Panc1 (cell line): ENCODE data around the gene PCDHGA12. TPM values are rescaled to one million over a fixed set of nuclear protein-coding genes. Genes with fewer than 3 reads are reported as not detected.

ENCODE experiments used
- ATAC-seq: fragments of 200-7000 bp; cut with Tn5 transposase; 2 replicates; pipeline ENCODE4 v1.9.1; 2020; ENCODE audit warnings: mild to moderate bottlenecking, moderate library complexity
- BruUV-seq: library from RNA; stranded (reverse); fragments of 400-500 nt; replicated peaks from 2 replicates; lab custom pipeline; 2021; lab: Mats Ljungman, UMichigan
- CTCF ChIA-PET: fragments of 300-600 bp; sonication (Branson Sonifier 250); formaldehyde crosslinking; loops from one replicate; lab custom pipeline; 2022; ENCODE audit warnings: antibody characterized with exemption; lab: Charles Lee
- POLR2A ChIA-PET: fragments of 300-600 bp; sonication (Branson Sonifier 250); formaldehyde crosslinking; loops from one replicate; lab custom pipeline; 2022; ENCODE audit warnings: antibody characterized with exemption; lab: Charles Lee
- DNase-seq: peaks from one replicate; pipeline ENCODE4 v3.0.0-alpha.2; 2010; ENCODE audit warnings: low read depth, low spot score
- H3K27ac ChIP-seq: 2 replicates; pipeline ENCODE4 v1.5.1; 2011; ENCODE audit warnings: mild to moderate bottlenecking, low read length, inconsistent platforms
- H3K27me3 ChIP-seq: fragments of 200-500 bp; sonication (Bioruptor generic); 2 replicates; pipeline ENCODE4 v1.6.0; 2014; ENCODE audit warnings: low read length, inconsistent platforms; ENCODE audit not compliant: control insufficient read depth, insufficient read depth
- H3K36me3 ChIP-seq: fragments of 200-500 bp; sonication (Bioruptor generic); 2 replicates; pipeline ENCODE4 v1.5.1; 2014; ENCODE audit warnings: inconsistent platforms, mild to moderate bottlenecking, low read length, moderate library complexity; ENCODE audit not compliant: control insufficient read depth, insufficient read depth
- H3K4me1 ChIP-seq: 2 replicates; pipeline ENCODE4 v1.5.1; 2011; ENCODE audit warnings: inconsistent platforms, mild to moderate bottlenecking, low read length, moderate library complexity; ENCODE audit not compliant: control insufficient read depth, insufficient read depth
- H3K4me3 ChIP-seq, 2 experiments: 2 replicates each; pipeline ENCODE4 v1.5.1; 2011 to 2012; ENCODE audit warnings: low read depth in 2 of 2, low read length in 2 of 2, mild to moderate bottlenecking in 2 of 2, inconsistent platforms in 1 of 2, moderate library complexity in 1 of 2
- H3K9me3 ChIP-seq: fragments of 200-500 bp; sonication (Bioruptor generic); 2 replicates; pipeline ENCODE4 v1.5.1; 2014; ENCODE audit warnings: low read depth, mild to moderate bottlenecking, inconsistent platforms, low read length, moderate library complexity; ENCODE audit not compliant: control insufficient read depth, insufficient read depth
- CTCF ChIP-seq: fragments of 450-650 bp; IDR thresholded peaks from 2 replicates; pipeline ENCODE4 v1.5.1; 2017; ENCODE audit warnings: mild to moderate bottlenecking
- POLR2AphosphoS5 ChIP-seq: IDR thresholded peaks from 2 replicates; pipeline ENCODE4 v1.6.1; 2012; ENCODE audit warnings: mild to moderate bottlenecking, low read depth, low read length, moderate library complexity
- REST ChIP-seq, 2 experiments: IDR thresholded peaks; 2 replicates each; pipeline ENCODE4 v1.6.1; 2011 to 2012; ENCODE audit warnings: low read depth in 2 of 2, control low read depth in 1 of 2, low read length in 1 of 2, mild to moderate bottlenecking in 1 of 2, moderate library complexity in 1 of 2; ENCODE audit not compliant: insufficient read depth in 1 of 2
- SIN3A ChIP-seq: IDR thresholded peaks from 2 replicates; pipeline ENCODE4 v1.6.1; 2012; ENCODE audit warnings: low read depth, mild to moderate bottlenecking, low read length, moderate library complexity, borderline replicate concordance; ENCODE audit not compliant: insufficient read depth
- TCF7L2 ChIP-seq: IDR thresholded peaks from 2 replicates; pipeline ENCODE4 v1.6.1; 2011; ENCODE audit warnings: mild to moderate bottlenecking, low read depth, low read length, inconsistent platforms
- in situ Hi-C: cut with HindIII; loops from 2 replicates; pipeline ENCODE4 v1.10.0; 2016; ENCODE audit warnings: low sequenced_read_pairs, low pct_unique_long_range_greater_than_20kb
- intact Hi-C: fragments of 100-400 bp; cut with micrococcal nuclease; formaldehyde crosslinking; loops from one replicate; pipeline ENCODE4 v1.10.0; 2022; ENCODE audit not compliant: unreplicated experiment
- total RNA-seq: library from RNA; stranded (reverse); gene quantifications from one replicate; pipeline ENCODE4 v1.2.1, GENCODE V29; 2021; ENCODE audit not compliant: unreplicated experiment

The PCDHGA12 gene
- total RNA-seq, 1 experiment from 2014 or later: 0.21 TPM

GRCh38 chr5:141479776-141480175 lies 49.5 kb downstream of the PCDHGA12 start:
- POLR2A ChIA-PET: no interaction called here
- no peak overlapping the region for H3K27ac ChIP-seq
- no peaks in the 10 kb centered on the region for H3K9me3 ChIP-seq
- ATAC-seq (no peak), DNase-seq (no peak)
- CTCF ChIA-PET: no interaction called here
- TF ChIP-seq TCF7L2: no peak
- no peak for TF ChIP-seq POLR2AphosphoS5
- TF ChIP-seq REST (IDR thresholded peaks at IDR 0.05; ENCODE audit: insufficient read depth in 1 of 2, low read depth in 2 of 2, low read length in 1 of 2): no peak
- no peak for TF ChIP-seq SIN3A
- TF ChIP-seq CTCF: no peak
- no peaks in the 10 kb centered on the region for H3K36me3 ChIP-seq
- peaks cover 12% of the 10 kb centered on the region for H3K4me1 ChIP-seq
- intact Hi-C loops (loop anchor here (1.0 kb wide), 1 partner anchor 44 kb away; no protein-coding TSS in a partner anchor), in situ Hi-C loops (no loop called here)
- no peaks in the 10 kb centered on the region for H3K27me3 ChIP-seq
- no peak overlapping the region for H3K4me3 ChIP-seq
- BruUV-seq: no TSS peak

Other genes with a start within 250 kb of the PCDHGA12 start
- gene PCDHB16, start 248.1 kb upstream of the PCDHGA12 start, total RNA-seq: 1.8 TPM
- 1.8 TPM for gene PCDHB9, start 243.3 kb upstream of the PCDHGA12 start, total RNA-seq
- 0.72 TPM for gene PCDHB10, start 238.2 kb upstream of the PCDHGA12 start, total RNA-seq
- gene PCDHB11, start 230.9 kb upstream of the PCDHGA12 start, total RNA-seq: 1.6 TPM
- 0.44 TPM for gene PCDHB12, start 221.8 kb upstream of the PCDHGA12 start, total RNA-seq
- gene PCDHB13, start 216.6 kb upstream of the PCDHGA12 start, total RNA-seq: 1.0 TPM
- gene PCDHB14, start 207.2 kb upstream of the PCDHGA12 start, total RNA-seq: 0.80 TPM
- 0.15 TPM for gene PCDHB15, start 185.1 kb upstream of the PCDHGA12 start, total RNA-seq
- gene SLC25A2, start 126.5 kb upstream of the PCDHGA12 start, total RNA-seq: 0.28 TPM
- gene TAF7, start 109.7 kb upstream of the PCDHGA12 start, total RNA-seq: 71.0 TPM
- 0.92 TPM for gene PCDHGA1, start 100.0 kb upstream of the PCDHGA12 start, total RNA-seq
- gene PCDHGA2, start 91.7 kb upstream of the PCDHGA12 start, total RNA-seq: 0.05 TPM
- not detected for gene PCDHGA3, start 86.7 kb upstream of the PCDHGA12 start, total RNA-seq
- 2.0 TPM for gene PCDHGB1, start 80.4 kb upstream of the PCDHGA12 start, total RNA-seq
- 0.69 TPM for gene PCDHGA4, start 75.5 kb upstream of the PCDHGA12 start, total RNA-seq
- 5.3 TPM for gene PCDHGB2, start 70.5 kb upstream of the PCDHGA12 start, total RNA-seq
- gene PCDHGA5, start 66.3 kb upstream of the PCDHGA12 start, total RNA-seq: 0.67 TPM
- gene PCDHGB3, start 60.3 kb upstream of the PCDHGA12 start, total RNA-seq: 0.49 TPM
- gene PCDHGA6, start 56.6 kb upstream of the PCDHGA12 start, total RNA-seq: 0.59 TPM
- gene PCDHGA7, start 47.8 kb upstream of the PCDHGA12 start, total RNA-seq: 0.18 TPM
- 0.21 TPM for gene PCDHGB4, start 42.8 kb upstream of the PCDHGA12 start, total RNA-seq
- gene PCDHGA8, start 37.9 kb upstream of the PCDHGA12 start, total RNA-seq: 0.18 TPM
- gene PCDHGB5, start 32.6 kb upstream of the PCDHGA12 start, total RNA-seq: 0.87 TPM
- 0.15 TPM for gene PCDHGA9, start 27.7 kb upstream of the PCDHGA12 start, total RNA-seq
- gene PCDHGB6, start 22.5 kb upstream of the PCDHGA12 start, total RNA-seq: 0.23 TPM
- 0.69 TPM for gene PCDHGA10, start 17.5 kb upstream of the PCDHGA12 start, total RNA-seq
- gene PCDHGB7, start 12.8 kb upstream of the PCDHGA12 start, total RNA-seq: 6.7 TPM
- gene PCDHGA11, start 9.5 kb upstream of the PCDHGA12 start, total RNA-seq: 0.39 TPM
- 54.1 TPM for gene PCDHGC3, start 45.5 kb downstream of the PCDHGA12 start, total RNA-seq
- gene PCDHGC4, start 54.5 kb downstream of the PCDHGA12 start, total RNA-seq: 0.57 TPM
- gene PCDHGC5, start 58.6 kb downstream of the PCDHGA12 start, total RNA-seq: 0.36 TPM
- gene DIAPH1, start 188.5 kb downstream of the PCDHGA12 start, total RNA-seq: 155 TPM
- 75.5 TPM for gene HDAC3, start 206.3 kb downstream of the PCDHGA12 start, total RNA-seq
- gene RELL2, start 206.5 kb downstream of the PCDHGA12 start, total RNA-seq: 13.3 TPM
- 32.8 TPM for gene FCHSD1, start 220.9 kb downstream of the PCDHGA12 start, total RNA-seq